Measurements from ENCODE around the gene CTXND1. TPM values are rescaled to one million over a fixed set of nuclear protein-coding genes. Genes with fewer than 3 reads are reported as not detected.

CTXND1 gene
- total and polyA plus RNA-seq, 2 of the 13 experiments (the other 11 are each of a cell fraction or from before 2014, with no cell fraction given) = 1.2 to 2.1 TPM

- TF ChIP-seq SMAD1 (CRISPR knock-in tag; IDR thresholded peaks at IDR 0.05; ENCODE audit: borderline replicate concordance, low read depth) = no peak
- no peak for TF ChIP-seq NR2F1 (CRISPR knock-in tag; IDR thresholded peaks at IDR 0.05)
- TF ChIP-seq, protein P1, sequence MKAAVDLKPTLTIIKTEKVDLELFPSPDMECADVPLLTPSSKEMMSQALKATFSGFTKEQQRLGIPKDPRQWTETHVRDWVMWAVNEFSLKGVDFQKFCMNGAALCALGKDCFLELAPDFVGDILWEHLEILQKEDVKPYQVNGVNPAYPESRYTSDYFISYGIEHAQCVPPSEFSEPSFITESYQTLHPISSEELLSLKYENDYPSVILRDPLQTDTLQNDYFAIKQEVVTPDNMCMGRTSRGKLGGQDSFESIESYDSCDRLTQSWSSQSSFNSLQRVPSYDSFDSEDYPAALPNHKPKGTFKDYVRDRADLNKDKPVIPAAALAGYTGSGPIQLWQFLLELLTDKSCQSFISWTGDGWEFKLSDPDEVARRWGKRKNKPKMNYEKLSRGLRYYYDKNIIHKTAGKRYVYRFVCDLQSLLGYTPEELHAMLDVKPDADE (CRISPR knock-in tag; IDR thresholded peaks at IDR 0.05) = no peak
- TF ChIP-seq PRDM10 (CRISPR knock-in tag; IDR thresholded peaks at IDR 0.05; ENCODE audit: low read depth) = no peak
These were observed 49.2 kb downstream of the CTXND1 start (continued) for GRCh38 chr15:80202641-80203360.

DNA sequence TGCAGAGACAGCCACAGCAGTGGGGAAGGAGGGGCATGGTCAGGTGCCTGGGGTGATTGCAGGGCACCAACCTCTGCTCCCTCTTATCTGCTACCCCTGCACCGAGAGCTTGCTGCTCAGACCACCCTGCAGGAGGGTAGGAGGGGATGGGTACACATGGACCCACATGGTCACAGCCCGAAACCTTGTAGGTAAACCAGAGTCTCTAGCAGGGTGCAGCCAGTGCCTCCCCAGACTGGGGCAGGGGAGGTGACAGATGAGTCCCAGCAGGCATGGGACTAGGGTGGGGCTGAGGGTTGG is 50.0 kb downstream of the CTXND1 start:
- no peaks in the 10 kb centered on the region for H3K9me3 ChIP-seq (ENCODE audit: low read length)
- H3K9ac ChIP-seq (ENCODE audit: insufficient read depth, low read depth, low read length) = no peak overlapping the region
- BruUV-seq (replicated peaks) = no TSS peak
- FAIRE-seq (no peak), DNase-seq (ENCODE audit: low spot score) (no peak), ATAC-seq (no peak)
- ChIA-PET POLR2A (no interaction called here), CTCF (ENCODE audit: low intra/inter-chr PET ratio, low total read pairs) (no interaction called here)
- TF ChIP-seq PCBP1 (IDR thresholded peaks at IDR 0.05; ENCODE audit: borderline replicate concordance, low read depth, low read length) = no peak
- peak; percentile 18 for TF ChIP-seq AGO2 (optimal IDR thresholded peaks at IDR 0.05; ENCODE audit: low read depth, low read length)
- H2AFZ ChIP-seq (ENCODE audit: low read length) = no peak overlapping the region
- H3K27ac ChIP-seq (ENCODE audit: extremely low read length, insufficient read depth, low read length) = no peak overlapping the region
- H3K4me2 ChIP-seq (ENCODE audit: low read depth, low read length) = no peak overlapping the region
- in situ Hi-C loops (cut with HindIII; ENCODE audit: extremely low pct_ligation_motif_present, low pct_unique_long_range_greater_than_20kb) = no loop called here
- H3K36me3 ChIP-seq (replicated peaks in 1 of 2; ENCODE audit: control insufficient read depth in 1 of 2, insufficient read depth in 2 of 2, low read length in 2 of 2) = no peaks in the 10 kb centered on the region
- H3K27me3 ChIP-seq (ENCODE audit: control insufficient read depth in 1 of 2, insufficient read depth in 2 of 2, low read length in 2 of 2) = no peaks in the 10 kb centered on the region
- H3K79me2 ChIP-seq (ENCODE audit: insufficient read depth, low read length) = no peaks in the 10 kb centered on the region
- no peaks in the 10 kb centered on the region for H4K20me1 ChIP-seq (ENCODE audit: insufficient read depth, low read length)
- H3K4me1 ChIP-seq (ENCODE audit: insufficient read depth, low read length) = peaks cover 17% of the 10 kb centered on the region
- WGBS (ENCODE audit: low lambda C conversion rate) = 100% methylated on average over 1 of the region's 2 CpGs
- no peak overlapping the region for H3K4me3 ChIP-seq (replicated peaks in 1 of 3; ENCODE audit: insufficient read depth in 1 of 3, low read depth in 2 of 3, low read length in 3 of 3)
- intact Hi-C loops (cut with micrococcal nuclease; ENCODE audit: unreplicated experiment) = no loop called here

All from HepG2 (cell line).